PC-9 (cell line): ENCODE data around the gene LYSMD3.

Experiments used
- EZH2 ChIP-seq: fragments of 200-600 bp; sonication (generic); IDR thresholded peaks from 2 replicates; pipeline ENCODE4 v1.8.0; 2017; ENCODE audit warnings: antibody characterized with exemption, low read depth
- TF ChIP-seq, protein P1 (sequence below): fragments of 200-600 bp; sonication (generic); conservative IDR thresholded peaks from 2 replicates; pipeline ENCODE4 v1.6.1; 2017; ENCODE audit warnings: mixed run types, antibody characterized with exemption, mild to moderate bottlenecking, moderate library complexity

DNA sequence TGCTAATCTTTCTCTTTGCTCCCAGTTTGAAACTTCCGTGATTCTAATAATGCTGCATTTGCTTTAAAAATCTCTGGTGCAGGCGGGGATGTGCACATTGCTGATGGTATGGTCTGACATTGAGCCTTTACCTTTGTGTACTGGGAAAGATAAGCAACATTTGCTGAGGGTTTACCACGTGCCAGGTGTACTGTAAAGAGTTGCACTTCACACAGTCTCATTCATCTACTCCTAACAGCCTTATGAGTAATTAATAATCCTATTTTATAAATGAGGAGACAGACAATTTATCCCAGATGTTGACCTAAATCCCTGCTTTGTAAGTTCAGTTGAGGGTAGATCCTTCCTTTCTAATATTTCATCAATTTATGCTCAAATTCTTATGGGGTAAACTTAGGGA lies 28.5 kb upstream of the LYSMD3 start:
- TF ChIP-seq, protein P1, sequence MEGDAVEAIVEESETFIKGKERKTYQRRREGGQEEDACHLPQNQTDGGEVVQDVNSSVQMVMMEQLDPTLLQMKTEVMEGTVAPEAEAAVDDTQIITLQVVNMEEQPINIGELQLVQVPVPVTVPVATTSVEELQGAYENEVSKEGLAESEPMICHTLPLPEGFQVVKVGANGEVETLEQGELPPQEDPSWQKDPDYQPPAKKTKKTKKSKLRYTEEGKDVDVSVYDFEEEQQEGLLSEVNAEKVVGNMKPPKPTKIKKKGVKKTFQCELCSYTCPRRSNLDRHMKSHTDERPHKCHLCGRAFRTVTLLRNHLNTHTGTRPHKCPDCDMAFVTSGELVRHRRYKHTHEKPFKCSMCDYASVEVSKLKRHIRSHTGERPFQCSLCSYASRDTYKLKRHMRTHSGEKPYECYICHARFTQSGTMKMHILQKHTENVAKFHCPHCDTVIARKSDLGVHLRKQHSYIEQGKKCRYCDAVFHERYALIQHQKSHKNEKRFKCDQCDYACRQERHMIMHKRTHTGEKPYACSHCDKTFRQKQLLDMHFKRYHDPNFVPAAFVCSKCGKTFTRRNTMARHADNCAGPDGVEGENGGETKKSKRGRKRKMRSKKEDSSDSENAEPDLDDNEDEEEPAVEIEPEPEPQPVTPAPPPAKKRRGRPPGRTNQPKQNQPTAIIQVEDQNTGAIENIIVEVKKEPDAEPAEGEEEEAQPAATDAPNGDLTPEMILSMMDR = no peak
- TF ChIP-seq EZH2 = no peak
